Muscle of leg (tissue), 11 donors: Measurements from ENCODE around the gene GRIN2A. TPM values are rescaled to one million over a fixed set of nuclear protein-coding genes. Genes with fewer than 3 reads are reported as not detected.

Experiments
- DNase-seq: peaks from one replicate; pipeline ENCODE4 v3.0.0; 2013
- H3K27ac ChIP-seq: one replicate; pipeline ENCODE4 v1.5.1; 2013; ENCODE audit warnings: mild to moderate bottlenecking, low read length, control low read depth
- H3K27me3 ChIP-seq: one replicate; pipeline ENCODE4 v1.6.1; 2013; ENCODE audit warnings: low read length; ENCODE audit not compliant: control insufficient read depth, insufficient read depth
- H3K36me3 ChIP-seq: one replicate; pipeline ENCODE4 v1.6.1; 2013; ENCODE audit warnings: low read length; ENCODE audit not compliant: control insufficient read depth, insufficient read depth
- H3K4me1 ChIP-seq: one replicate; pipeline ENCODE4 v1.6.1; 2013; ENCODE audit warnings: low read length; ENCODE audit not compliant: control insufficient read depth, insufficient read depth
- H3K4me3 ChIP-seq: one replicate; pipeline ENCODE4 v1.5.1; 2013; ENCODE audit warnings: low read length, control low read depth
- H3K9me3 ChIP-seq: replicated peaks from 2 replicates; pipeline ENCODE4 v1.6.1; 2013; ENCODE audit warnings: low read depth, low read length; ENCODE audit not compliant: control insufficient read depth
- WGBS: methylation state at CpG from one replicate; pipeline ENCODE4 v1.1.5; 2013; ENCODE audit warnings: missing lambda C conversion rate; ENCODE audit not compliant: insufficient coverage; 5-methylcytosine and 5-hydroxymethylcytosine counted together
- polyA plus RNA-seq, 8 donors: library from polyadenylated mRNA; unstranded; fragments of 120-200 nt; gene quantifications; one replicate each; pipeline versions ENCODE4 v1.2.1 to v1.2.3, GENCODE V29; 2013; ENCODE audit warnings: inconsistent platforms in 1 of 8, low replicate concordance in 1 of 8; ENCODE audit not compliant: insufficient read length in 8 of 8, insufficient read depth in 1 of 8
- total RNA-seq: library from RNA; stranded (reverse); fragments of 120-200 nt; gene quantifications from one replicate; pipeline ENCODE4 v1.2.4, GENCODE V29; 2013

Gene GRIN2A
- total and polyA plus RNA-seq, 9 donors: 0.18 to 0.75 (median 0.35) TPM

GRCh38 chr16:10045947-10046346 is 136.3 kb downstream of the GRIN2A start:
- no peaks in the 10 kb centered on the region for H3K36me3 ChIP-seq
- no peaks in the 10 kb centered on the region for H3K4me1 ChIP-seq
- no CpG with 5 or more reads among the region's 4 CpGs for WGBS
- H3K27me3 ChIP-seq: peaks cover 2% of the 10 kb centered on the region
- H3K9me3 ChIP-seq: no peaks in the 10 kb centered on the region
- no peak overlapping the region for H3K4me3 ChIP-seq
- no peak overlapping the region for H3K27ac ChIP-seq
- no peak for DNase-seq

- Histone ChIP-seq H3K4me1 (no peaks in the 10 kb centered on the region), H3K36me3 (no peaks in the 10 kb centered on the region), H3K27me3 (peaks cover 2% of the 10 kb centered on the region), H3K4me3 (no peak overlapping the region), H3K27ac (no peak overlapping the region), H3K9me3 (no peaks in the 10 kb centered on the region)
- no peak for DNase-seq
- 46% methylated on average over 3 of the region's 5 CpGs for WGBS
Observed at GRCh38 chr16:10045291-10045775, 136.9 kb downstream of the GRIN2A start.

- no peak for DNase-seq
- H3K36me3 ChIP-seq: no peaks in the 10 kb centered on the region
- no peaks in the 10 kb centered on the region for H3K9me3 ChIP-seq
- no peak overlapping the region for H3K27ac ChIP-seq
- H3K4me3 ChIP-seq: no peak overlapping the region
- WGBS: 72% methylated on average over 8 of the region's 17 CpGs
- peaks cover 2% of the 10 kb centered on the region for H3K4me1 ChIP-seq
- peaks cover 3% of the 10 kb centered on the region for H3K27me3 ChIP-seq
Observed at GRCh38 chr16:10040136-10041080, 141.8 kb downstream of the GRIN2A start.

- H3K27ac ChIP-seq: no peak overlapping the region
- 0% methylated on average over 5 of the region's 28 CpGs for WGBS
- no peaks in the 10 kb centered on the region for H3K9me3 ChIP-seq
- no peaks in the 10 kb centered on the region for H3K36me3 ChIP-seq
- no peak overlapping the region for H3K4me3 ChIP-seq
- H3K27me3 ChIP-seq: peaks cover 3% of the 10 kb centered on the region
- peaks cover 2% of the 10 kb centered on the region for H3K4me1 ChIP-seq
- DNase-seq: peak; percentile 34
Observed at GRCh38 chr16:10039220-10040096, 142.8 kb downstream of the GRIN2A start.

- Histone ChIP-seq H3K27me3 (peaks cover 3% of the 10 kb centered on the region), H3K4me1 (peaks cover 2% of the 10 kb centered on the region), H3K36me3 (no peaks in the 10 kb centered on the region), H3K4me3 (no peak overlapping the region), H3K27ac (no peak overlapping the region), H3K9me3 (no peaks in the 10 kb centered on the region)
- no peak for DNase-seq
- 69% methylated on average over 4 of the region's 4 CpGs for WGBS
Observed at GRCh38 chr16:10037751-10038150, 144.5 kb downstream of the GRIN2A start.

GRCh38 chr16:10036956-10037355 is 145.3 kb downstream of the GRIN2A start:
- WGBS: 57% methylated on average over 6 of the region's 7 CpGs
- no peak overlapping the region for H3K27ac ChIP-seq
- no peaks in the 10 kb centered on the region for H3K9me3 ChIP-seq
- H3K4me3 ChIP-seq: no peak overlapping the region
- peaks cover 2% of the 10 kb centered on the region for H3K27me3 ChIP-seq
- DNase-seq: no peak
- H3K36me3 ChIP-seq: no peaks in the 10 kb centered on the region
- peaks cover 2% of the 10 kb centered on the region for H3K4me1 ChIP-seq

GRCh38 chr16:10033556-10033955 is 148.7 kb downstream of the GRIN2A start:
- H3K27me3 ChIP-seq: no peaks in the 10 kb centered on the region
- H3K4me1 ChIP-seq: no peaks in the 10 kb centered on the region
- no peak overlapping the region for H3K27ac ChIP-seq
- no peak overlapping the region for H3K4me3 ChIP-seq
- 32% methylated on average over 5 of the region's 5 CpGs for WGBS
- H3K9me3 ChIP-seq: no peaks in the 10 kb centered on the region
- no peaks in the 10 kb centered on the region for H3K36me3 ChIP-seq
- no peak for DNase-seq

GRCh38 chr16:10031955-10032354 is 150.3 kb downstream of the GRIN2A start:
- no peak for DNase-seq
- Histone ChIP-seq H3K9me3 (no peaks in the 10 kb centered on the region), H3K36me3 (no peaks in the 10 kb centered on the region), H3K27ac (no peak overlapping the region), H3K4me3 (no peak overlapping the region), H3K4me1 (no peaks in the 10 kb centered on the region), H3K27me3 (no peaks in the 10 kb centered on the region)
- 83% methylated on average over 2 of the region's 4 CpGs for WGBS

- no peaks in the 10 kb centered on the region for H3K9me3 ChIP-seq
- no peak for DNase-seq
- H3K4me1 ChIP-seq: no peaks in the 10 kb centered on the region
- H3K27me3 ChIP-seq: no peaks in the 10 kb centered on the region
- no peaks in the 10 kb centered on the region for H3K36me3 ChIP-seq
- H3K27ac ChIP-seq: no peak overlapping the region
- no peak overlapping the region for H3K4me3 ChIP-seq
- WGBS: 54% methylated on average over 5 of the region's 7 CpGs
Observed at GRCh38 chr16:10031473-10031872, 150.8 kb downstream of the GRIN2A start.

GRCh38 chr16:10028644-10029043 is 153.6 kb downstream of the GRIN2A start:
- no peaks in the 10 kb centered on the region for H3K9me3 ChIP-seq
- no peak overlapping the region for H3K4me3 ChIP-seq
- H3K4me1 ChIP-seq: no peaks in the 10 kb centered on the region
- no peaks in the 10 kb centered on the region for H3K36me3 ChIP-seq
- no peaks in the 10 kb centered on the region for H3K27me3 ChIP-seq
- DNase-seq: no peak
- H3K27ac ChIP-seq: no peak overlapping the region
